IMR-90 (cell line): ENCODE measurements around the gene KRTAP12-2. TPM values are rescaled to one million over a fixed set of nuclear protein-coding genes. Genes with fewer than 3 reads are reported as not detected.

ENCODE experiments used
- ATAC-seq: fragments of 200-7000 bp; cut with Tn5 transposase; 2 replicates; pipeline ENCODE4 v1.9.1; 2020; ENCODE audit warnings: low read depth, mild to moderate bottlenecking, moderate library complexity
- BruUV-seq: library from RNA; stranded (reverse); fragments of 400-500 nt; replicated peaks from 2 replicates; lab custom pipeline; 2021; lab: Mats Ljungman, UMichigan
- CTCF ChIA-PET: fragments of 300-600 bp; formaldehyde crosslinking; extraction: SDS; loops from one replicate; lab custom pipeline; 2021; ENCODE audit warnings: antibody characterized with exemption; lab: Yijun Ruan, JAX
- POLR2A ChIA-PET: fragments of 300-600 bp; sonication (Branson Sonifier 250); formaldehyde crosslinking; loops from one replicate; lab custom pipeline; 2022; ENCODE audit warnings: antibody characterized with exemption; ENCODE audit not compliant: unreplicated experiment; lab: Charles Lee
- DNase-seq: peaks from one replicate; pipeline ENCODE4 v3.0.0; 2013
- H2AFZ ChIP-seq: replicated peaks from 2 replicates; pipeline ENCODE3; 2013; ENCODE audit warnings: low read length, mild to moderate bottlenecking; ENCODE audit not compliant: poor library complexity
- H2AK5ac ChIP-seq: 2 replicates; pipeline ENCODE4 v1.6.1; 2013; ENCODE audit warnings: low read depth, low read length, inconsistent platforms
- H2AK9ac ChIP-seq: replicated peaks from 2 replicates; pipeline ENCODE3; 2013; ENCODE audit warnings: mild to moderate bottlenecking, low read depth, low read length, moderate library complexity; ENCODE audit not compliant: poor library complexity
- H2BK120ac ChIP-seq: 2 replicates; pipeline ENCODE4 v1.6.1; 2013; ENCODE audit warnings: low read depth, low read length, inconsistent platforms
- H2BK15ac ChIP-seq: 3 replicates; pipeline ENCODE4 v1.6.1; 2013; ENCODE audit warnings: low read depth, low read length, inconsistent platforms
- H2BK20ac ChIP-seq: 2 replicates; pipeline ENCODE4 v1.6.1; 2013; ENCODE audit warnings: low read depth, mild to moderate bottlenecking, inconsistent platforms, low read length, moderate library complexity
- H2BK5ac ChIP-seq: 2 replicates; pipeline ENCODE4 v1.6.1; 2013; ENCODE audit warnings: mild to moderate bottlenecking, low read depth, low read length, inconsistent platforms; ENCODE audit not compliant: poor library complexity, severe bottlenecking
- H3K14ac ChIP-seq: replicated peaks from 2 replicates; pipeline ENCODE4 v1.6.1; 2013; ENCODE audit warnings: low read depth, low read length, inconsistent platforms
- H3K18ac ChIP-seq: 2 replicates; pipeline ENCODE4 v1.6.1; 2013; ENCODE audit warnings: low read depth, low read length, control low read depth
- H3K23ac ChIP-seq: 2 replicates; pipeline ENCODE4 v1.6.1; 2013; ENCODE audit warnings: low read depth, low read length, inconsistent platforms
- H3K27ac ChIP-seq: 2 replicates; pipeline ENCODE4 v1.5.1; 2013; ENCODE audit warnings: mild to moderate bottlenecking, control low read depth, low read length; ENCODE audit not compliant: insufficient read depth
- H3K27me3 ChIP-seq: 2 replicates; pipeline ENCODE4 v1.6.1; 2013; ENCODE audit warnings: low read length; ENCODE audit not compliant: control insufficient read depth, insufficient read depth
- H3K36me3 ChIP-seq: 2 replicates; pipeline ENCODE4 v1.6.1; 2013; ENCODE audit warnings: low read length, mixed read lengths; ENCODE audit not compliant: control insufficient read depth, insufficient read depth
- H3K4ac ChIP-seq: 2 replicates; pipeline ENCODE4 v1.6.1; 2013; ENCODE audit warnings: low read depth, low read length, inconsistent platforms
- H3K4me1 ChIP-seq: 2 replicates; pipeline ENCODE4 v1.6.1; 2013; ENCODE audit warnings: low read length, mixed read lengths; ENCODE audit not compliant: control insufficient read depth, insufficient read depth
- H3K4me2 ChIP-seq: 2 replicates; pipeline ENCODE4 v1.6.1; 2013; ENCODE audit warnings: low read depth, mild to moderate bottlenecking, control low read depth, low read length, moderate library complexity
- H3K4me3 ChIP-seq: 2 replicates; pipeline ENCODE4 v1.5.1; 2013; ENCODE audit warnings: low read depth, mild to moderate bottlenecking, control low read depth, low read length, moderate library complexity; ENCODE audit not compliant: insufficient read depth
- H3K56ac ChIP-seq: 2 replicates; pipeline ENCODE4 v1.6.1; 2013; ENCODE audit warnings: low read length, inconsistent platforms; ENCODE audit not compliant: insufficient read depth; ENCODE audit errors: extremely low read depth
- H3K79me1 ChIP-seq, 2 experiments: 2 replicates each; pipeline ENCODE4 v1.6.1; 2013; ENCODE audit warnings: low read length in 2 of 2, inconsistent platforms in 1 of 2, low read depth in 1 of 2
- H3K9ac ChIP-seq: 2 replicates; pipeline ENCODE4 v1.6.1; 2013; ENCODE audit warnings: low read depth, low read length, control low read depth
- H3K9me1 ChIP-seq: 2 replicates; pipeline ENCODE4 v1.6.1; 2013; ENCODE audit warnings: low read length, inconsistent platforms; ENCODE audit not compliant: insufficient read depth
- H3K9me3 ChIP-seq: 2 replicates; pipeline ENCODE4 v1.6.1; 2013; ENCODE audit warnings: low read length; ENCODE audit not compliant: control insufficient read depth, insufficient read depth
- H4K20me1 ChIP-seq: 2 replicates; pipeline ENCODE4 v1.6.1; 2013; ENCODE audit warnings: low read length, inconsistent platforms; ENCODE audit not compliant: insufficient read depth
- H4K5ac ChIP-seq: 2 replicates; pipeline ENCODE4 v1.6.1; 2013; ENCODE audit warnings: mild to moderate bottlenecking, low read depth, low read length, control low read depth
- H4K8ac ChIP-seq, 2 experiments: 2 replicates each; pipeline ENCODE4 v1.6.1; 2013; ENCODE audit warnings: low read depth in 2 of 2, low read length in 2 of 2, control low read depth in 1 of 2, inconsistent platforms in 1 of 2
- H4K91ac ChIP-seq: 2 replicates; pipeline ENCODE4 v1.6.1; 2013; ENCODE audit warnings: low read depth, low read length, inconsistent platforms; ENCODE audit not compliant: insufficient read depth
- CHD1 ChIP-seq: IDR thresholded peaks from 2 replicates; pipeline ENCODE4 v1.6.1; 2012; ENCODE audit warnings: low read depth, low read length, improper control_type of control experiment
- ELK1 ChIP-seq: fragments of 150-350 bp; IDR thresholded peaks from 2 replicates; pipeline ENCODE4 v1.6.1; 2016; ENCODE audit warnings: low read depth, mild to moderate bottlenecking, low read length, moderate library complexity, borderline replicate concordance
- FOS ChIP-seq: fragments of 150-350 bp; IDR thresholded peaks from 2 replicates; pipeline ENCODE4 v1.6.1; 2016; ENCODE audit warnings: low read depth, low read length
- MAFK ChIP-seq: IDR thresholded peaks from 2 replicates; pipeline ENCODE4 v1.6.1; 2012; ENCODE audit warnings: low read depth, low read length, improper control_type of control experiment
- NFE2L2 ChIP-seq: fragments of 150-350 bp; IDR thresholded peaks from 2 replicates; pipeline ENCODE4 v1.6.1; 2016; ENCODE audit warnings: low read depth, mild to moderate bottlenecking, low read length
- RAD21 ChIP-seq: IDR thresholded peaks from 2 replicates; pipeline ENCODE4 v1.6.1; 2012; ENCODE audit warnings: low read length, improper control_type of control experiment
- RFX5 ChIP-seq: IDR thresholded peaks from 2 replicates; pipeline ENCODE4 v1.8.0; 2012; ENCODE audit warnings: low read depth, mild to moderate bottlenecking, low read length, moderate library complexity
- SMC3 ChIP-seq: fragments of 150-350 bp; IDR thresholded peaks from 2 replicates; pipeline ENCODE4 v1.6.1; 2016; ENCODE audit warnings: low read depth, mild to moderate bottlenecking, antibody characterized with exemption, low read length, moderate library complexity
- USF2 ChIP-seq: fragments of 150-350 bp; IDR thresholded peaks from 2 replicates; pipeline ENCODE4 v1.6.1; 2017; ENCODE audit warnings: mild to moderate bottlenecking, antibody characterized with exemption, low read length, low read depth
- WGBS, 2 experiments: methylation state at CpG; one replicate each; pipeline versions ENCODE4 v1.1.5 to v1.1.7; 2013; ENCODE audit warnings: missing lambda C conversion rate in 2 of 2; ENCODE audit not compliant: insufficient read length in 1 of 2; ENCODE audit errors: extremely low coverage in 2 of 2; 5-methylcytosine and 5-hydroxymethylcytosine counted together
- dilution Hi-C: fragments of 300-500 bp; cut with HindIII; formaldehyde crosslinking; loops from one replicate; pipeline ENCODE4 v1.14.3; 2018; ENCODE audit warnings: low sequenced_read_pairs; ENCODE audit not compliant: unreplicated experiment
- in situ Hi-C: fragments of 300-500 bp; cut with MboI; formaldehyde crosslinking; loops from 3 replicates; pipeline ENCODE4 v1.14.3; 2019; ENCODE audit warnings: low sequenced_read_pairs, inconsistent platforms, mixed read lengths
- intact Hi-C: fragments of 100-400 bp; cut with micrococcal nuclease; formaldehyde crosslinking; loops from 2 replicates; pipeline ENCODE4 v1.10.0; 2022
- polyA plus RNA-seq, 3 experiments: library from polyadenylated mRNA; depleted of rRNA; stranded (reverse); fragments of >200 nt; gene quantifications; 2 replicates each; pipeline ENCODE4 v1.2.3, GENCODE V29; 2012; ENCODE audit warnings: low replicate concordance in 1 of 3
- total RNA-seq: library from RNA; depleted of rRNA; stranded (reverse); fragments of >200 nt; gene quantifications from 2 replicates; pipeline ENCODE4 v1.2.3, GENCODE V29; 2012
- TF ChIP-seq, protein P1 (sequence below): conservative IDR thresholded peaks from 2 replicates; pipeline ENCODE4 v1.5.1; 2012; ENCODE audit warnings: mild to moderate bottlenecking, low read depth, low read length, improper control_type of control experiment

The KRTAP12-2 gene
- total and polyA plus RNA-seq, 2 of the 4 experiments (the other 2 are of a cell fraction) = not detected

GRCh38 chr21:44650265-44650972 is 16.3 kb downstream of the KRTAP12-2 start:
- Histone ChIP-seq H3K56ac (no peak overlapping the region), H3K4me2 (no peak overlapping the region), H2BK20ac (no peak overlapping the region), H3K18ac (no peak overlapping the region), H2BK5ac (no peak overlapping the region), H4K5ac (no peak overlapping the region), H4K91ac (no peak overlapping the region), H3K79me1 (no peaks in the 10 kb centered on the region), H3K9me3 (peaks cover 2% of the 10 kb centered on the region), H2AFZ (peak overlapping the region; percentile 7), H3K9me1 (no peaks in the 10 kb centered on the region), H3K4me1 (no peaks in the 10 kb centered on the region), H3K4ac (no peak overlapping the region), H3K23ac (no peak overlapping the region), H4K8ac (no peak overlapping the region), H2BK15ac (no peak overlapping the region), H2AK9ac (no peak overlapping the region), H2BK120ac (no peak overlapping the region), H2AK5ac (no peak overlapping the region), H3K27me3 (no peaks in the 10 kb centered on the region; the same call in 1 of the 2 replicates), H3K4me3 (no peak overlapping the region), H3K36me3 (no peaks in the 10 kb centered on the region), H4K20me1 (no peaks in the 10 kb centered on the region), H3K9ac (no peak overlapping the region), H3K27ac (no peak overlapping the region), H3K14ac (no peak overlapping the region)
- BruUV-seq = no TSS peak
- in situ Hi-C loops (no loop called here), dilution Hi-C loops (no loop called here), intact Hi-C loops (loop anchor here (10.0 kb wide), 1 partner anchor 64 kb away; the partner anchor contains the start of gene TSPEAR)
- TF ChIP-seq SMC3 (no peak), NFE2L2 (no peak), FOS (no peak), RAD21 (no peak), RFX5 (no peak), CHD1 (no peak), USF2 (no peak), ELK1 (no peak), MAFK (no peak)
- TF ChIP-seq, protein P1, sequence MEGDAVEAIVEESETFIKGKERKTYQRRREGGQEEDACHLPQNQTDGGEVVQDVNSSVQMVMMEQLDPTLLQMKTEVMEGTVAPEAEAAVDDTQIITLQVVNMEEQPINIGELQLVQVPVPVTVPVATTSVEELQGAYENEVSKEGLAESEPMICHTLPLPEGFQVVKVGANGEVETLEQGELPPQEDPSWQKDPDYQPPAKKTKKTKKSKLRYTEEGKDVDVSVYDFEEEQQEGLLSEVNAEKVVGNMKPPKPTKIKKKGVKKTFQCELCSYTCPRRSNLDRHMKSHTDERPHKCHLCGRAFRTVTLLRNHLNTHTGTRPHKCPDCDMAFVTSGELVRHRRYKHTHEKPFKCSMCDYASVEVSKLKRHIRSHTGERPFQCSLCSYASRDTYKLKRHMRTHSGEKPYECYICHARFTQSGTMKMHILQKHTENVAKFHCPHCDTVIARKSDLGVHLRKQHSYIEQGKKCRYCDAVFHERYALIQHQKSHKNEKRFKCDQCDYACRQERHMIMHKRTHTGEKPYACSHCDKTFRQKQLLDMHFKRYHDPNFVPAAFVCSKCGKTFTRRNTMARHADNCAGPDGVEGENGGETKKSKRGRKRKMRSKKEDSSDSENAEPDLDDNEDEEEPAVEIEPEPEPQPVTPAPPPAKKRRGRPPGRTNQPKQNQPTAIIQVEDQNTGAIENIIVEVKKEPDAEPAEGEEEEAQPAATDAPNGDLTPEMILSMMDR = no peak
- ATAC-seq = no peak
- 64% methylated on average over 15 of the region's 20 CpGs; no CpG with 5 or more reads in 1 of the 2 experiments for WGBS, 2 experiments
- ChIA-PET CTCF (no interaction called here), POLR2A (no interaction called here)
- no peak for DNase-seq
